ENCODE results near the gene AGPS. TPM values are rescaled to one million over a fixed set of nuclear protein-coding genes. Genes with fewer than 3 reads are reported as not detected.

AGPS gene
- total and polyA plus RNA-seq, 2 experiments from 2014 or later: 22.9 to 36.7 TPM

GRCh38 chr2:177589186-177589585 lies 196.6 kb downstream of the AGPS start:
- TF ChIP-seq EZH2 (IDR thresholded peaks at IDR 0.05; ENCODE audit: insufficient read depth, poor library complexity, severe bottlenecking) (no peak), EZH2phosphoT487 (IDR thresholded peaks at IDR 0.05; ENCODE audit: insufficient read depth, low read depth) (no peak)
- no peak for DNase-seq

GRCh38 chr2:177592397-177592796 lies 199.8 kb downstream of the AGPS start:
- in situ Hi-C loops (cut with MboI): no loop called here
- Histone ChIP-seq H3K4me2 (ENCODE audit: unreplicated experiment) (no peak overlapping the region), H3K36me3 (ENCODE audit: low read depth) (no peaks in the 10 kb centered on the region), H3K9ac (no peak overlapping the region), H3K9me3 (ENCODE audit: low read depth) (no peaks in the 10 kb centered on the region), H3K27ac (no peak overlapping the region), H3F3A (ENCODE audit: insufficient read depth) (no peaks in the 10 kb centered on the region), H3K79me2 (ENCODE audit: insufficient read depth) (no peaks in the 10 kb centered on the region), H4K20me1 (ENCODE audit: insufficient read depth) (no peaks in the 10 kb centered on the region), H2AFZ (no peak overlapping the region), H3K27me3 (replicated peaks; ENCODE audit: insufficient read depth) (no peaks in the 10 kb centered on the region), H3K9me2 (ENCODE audit: insufficient read depth) (no peaks in the 10 kb centered on the region), H3K4me1 (ENCODE audit: insufficient read depth) (no peaks in the 10 kb centered on the region), H3K4me3 (no peak overlapping the region)
- DNase-seq: no peak
- 52 to 56% methylated on average over 2 of the region's 2 CpGs for WGBS, 2 experiments (ENCODE audit: low coverage in 1 of 2, low lambda C conversion rate in 2 of 2, missing lambda C conversion rate in 2 of 2)
- no peak for TF ChIP-seq EZH2 (IDR thresholded peaks at IDR 0.05; ENCODE audit: insufficient read depth, poor library complexity, severe bottlenecking)
- no peak for TF ChIP-seq EZH2phosphoT487 (IDR thresholded peaks at IDR 0.05; ENCODE audit: insufficient read depth, low read depth)

More at GRCh38 chr2:177589186-177589585, 196.6 kb downstream of the AGPS start:
- H3K27me3 ChIP-seq (replicated peaks; ENCODE audit: insufficient read depth): no peaks in the 10 kb centered on the region
- H3K9me2 ChIP-seq (ENCODE audit: insufficient read depth): no peaks in the 10 kb centered on the region
- in situ Hi-C loops (cut with MboI): no loop called here
- no peak overlapping the region for H3K27ac ChIP-seq
- H4K20me1 ChIP-seq (ENCODE audit: insufficient read depth): no peaks in the 10 kb centered on the region
- H3F3A ChIP-seq (ENCODE audit: insufficient read depth): no peaks in the 10 kb centered on the region
- no peak overlapping the region for H3K4me2 ChIP-seq (ENCODE audit: unreplicated experiment)
- H3K4me1 ChIP-seq (ENCODE audit: insufficient read depth): no peaks in the 10 kb centered on the region
- no peaks in the 10 kb centered on the region for H3K79me2 ChIP-seq (ENCODE audit: insufficient read depth)
- H2AFZ ChIP-seq: no peak overlapping the region
- 63 to 71% methylated on average over 1 of the region's 1 CpG for WGBS, 2 experiments (ENCODE audit: low coverage in 1 of 2, low lambda C conversion rate in 2 of 2, missing lambda C conversion rate in 2 of 2)
- H3K9me3 ChIP-seq (ENCODE audit: low read depth): no peaks in the 10 kb centered on the region
- H3K4me3 ChIP-seq: no peak overlapping the region
- H3K36me3 ChIP-seq (ENCODE audit: low read depth): no peaks in the 10 kb centered on the region
- no peak overlapping the region for H3K9ac ChIP-seq

GRCh38 chr2:177592945-177593344 lies 200.4 kb downstream of the AGPS start:
- Histone ChIP-seq H3K4me2 (ENCODE audit: unreplicated experiment) (no peak overlapping the region), H4K20me1 (ENCODE audit: insufficient read depth) (no peaks in the 10 kb centered on the region), H3K36me3 (ENCODE audit: low read depth) (no peaks in the 10 kb centered on the region), H3K4me1 (ENCODE audit: insufficient read depth) (no peaks in the 10 kb centered on the region), H3K9me2 (ENCODE audit: insufficient read depth) (no peaks in the 10 kb centered on the region), H2AFZ (no peak overlapping the region), H3F3A (ENCODE audit: insufficient read depth) (no peaks in the 10 kb centered on the region), H3K9me3 (ENCODE audit: low read depth) (no peaks in the 10 kb centered on the region), H3K4me3 (no peak overlapping the region), H3K9ac (no peak overlapping the region), H3K27me3 (replicated peaks; ENCODE audit: insufficient read depth) (no peaks in the 10 kb centered on the region), H3K79me2 (ENCODE audit: insufficient read depth) (no peaks in the 10 kb centered on the region), H3K27ac (no peak overlapping the region)
- no peak for DNase-seq
- TF ChIP-seq EZH2 (IDR thresholded peaks at IDR 0.05; ENCODE audit: insufficient read depth, poor library complexity, severe bottlenecking) (no peak), EZH2phosphoT487 (IDR thresholded peaks at IDR 0.05; ENCODE audit: insufficient read depth, low read depth) (no peak)
- in situ Hi-C loops (cut with MboI): no loop called here

- no peak overlapping the region for H3K4me3 ChIP-seq
These were observed 200.8 kb downstream of the AGPS start for GRCh38 chr2:177593402-177593801.

More at GRCh38 chr2:177593402-177593801, 200.8 kb downstream of the AGPS start:
- H3K27me3 ChIP-seq (replicated peaks; ENCODE audit: insufficient read depth): no peaks in the 10 kb centered on the region
- in situ Hi-C loops (cut with MboI): no loop called here
- H3K9me2 ChIP-seq (ENCODE audit: insufficient read depth): no peaks in the 10 kb centered on the region
- H4K20me1 ChIP-seq (ENCODE audit: insufficient read depth): no peaks in the 10 kb centered on the region
- no peaks in the 10 kb centered on the region for H3K36me3 ChIP-seq (ENCODE audit: low read depth)
- no peaks in the 10 kb centered on the region for H3K79me2 ChIP-seq (ENCODE audit: insufficient read depth)
- no peak for TF ChIP-seq EZH2 (IDR thresholded peaks at IDR 0.05; ENCODE audit: insufficient read depth, poor library complexity, severe bottlenecking)
- no peak for TF ChIP-seq EZH2phosphoT487 (IDR thresholded peaks at IDR 0.05; ENCODE audit: insufficient read depth, low read depth)
- no peaks in the 10 kb centered on the region for H3K9me3 ChIP-seq (ENCODE audit: low read depth)
- H3F3A ChIP-seq (ENCODE audit: insufficient read depth): no peaks in the 10 kb centered on the region
- no peaks in the 10 kb centered on the region for H3K4me1 ChIP-seq (ENCODE audit: insufficient read depth)
- H3K9ac ChIP-seq: no peak overlapping the region
- no peak overlapping the region for H3K4me2 ChIP-seq (ENCODE audit: unreplicated experiment)
- H3K27ac ChIP-seq: no peak overlapping the region
- WGBS, 2 experiments (ENCODE audit: low coverage in 1 of 2, low lambda C conversion rate in 2 of 2, missing lambda C conversion rate in 2 of 2): 33 to 48% methylated on average over 3 of the region's 3 CpGs
- H2AFZ ChIP-seq: no peak overlapping the region
- DNase-seq: no peak

Small RNA genes lying within 50 kb of the gene (small RNA-seq; reads per million reads assigned to genes)
- gene RF01210 (ENCODE audit: low read depth, low replicate concordance): not detected

Other genes with a start within 250 kb of the AGPS start
- gene HNRNPA3, start 180.0 kb upstream of the AGPS start, total RNA-seq (2014; rRNA removed; shearing (Covaris generic)): 15.0 and 19.7 TPM in 2 replicates
- 47.1 and 51.0 TPM in 2 replicates for gene HNRNPA3, start 180.0 kb upstream of the AGPS start, polyA plus RNA-seq (2016; fragmentation: Nextera tagmentation; extraction: Ambion mirVana)
- 62.0 and 77.4 TPM in 2 replicates for gene NFE2L2, start 128.0 kb upstream of the AGPS start, total RNA-seq (2014; rRNA removed; shearing (Covaris generic))
- 116 and 123 TPM in 2 replicates for gene NFE2L2, start 128.0 kb upstream of the AGPS start, polyA plus RNA-seq (2016; fragmentation: Nextera tagmentation; extraction: Ambion mirVana)

All from GM23248 (cell line).